ENCODE results near the gene TSN.
"Not testable (repeated sequence)": the region's sequence is repeated elsewhere in the genome, so short reads cannot be mapped to it uniquely, and the experiment has no call there.

The TSN gene

GRCh38 chr2:121755237-121756111 is at the start of gene TSN:
Gene TSN (plus strand): TSS chr2:121755651. CDS start chr2:121755780, 129 bp downstream.
- DNase-seq = peak; percentile 48 to 98 (median 94)

DNA sequence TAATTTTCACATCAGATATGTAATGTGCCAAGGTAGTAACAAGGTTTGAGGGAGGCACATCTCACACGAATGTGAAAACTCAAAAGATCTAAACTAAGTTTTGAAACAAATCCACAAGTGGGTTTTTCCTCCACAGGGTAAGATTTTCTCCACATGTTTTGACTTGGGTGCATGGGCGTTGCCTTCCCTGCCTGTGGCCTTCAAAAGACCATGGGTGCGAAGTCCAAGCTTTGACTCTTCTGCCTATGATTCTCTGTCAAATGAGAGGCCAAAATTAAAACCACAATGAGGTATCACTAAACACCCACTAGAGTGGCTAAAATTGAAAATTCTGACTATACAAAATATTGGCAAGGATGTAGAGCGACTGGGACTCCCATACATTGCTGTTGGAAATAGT is 49.5 kb upstream of the TSN start:
- no peak for DNase-seq

- no peak for DNase-seq
These were observed 48.0 kb upstream of the TSN start for GRCh38 chr2:121707344-121707919.

- DNase-seq = no peak
These were observed 47.5 kb upstream of the TSN start for GRCh38 chr2:121707920-121708361.

- DNase-seq = no peak
These were observed 45.5 kb upstream of the TSN start for GRCh38 chr2:121709776-121710469.

DNA sequence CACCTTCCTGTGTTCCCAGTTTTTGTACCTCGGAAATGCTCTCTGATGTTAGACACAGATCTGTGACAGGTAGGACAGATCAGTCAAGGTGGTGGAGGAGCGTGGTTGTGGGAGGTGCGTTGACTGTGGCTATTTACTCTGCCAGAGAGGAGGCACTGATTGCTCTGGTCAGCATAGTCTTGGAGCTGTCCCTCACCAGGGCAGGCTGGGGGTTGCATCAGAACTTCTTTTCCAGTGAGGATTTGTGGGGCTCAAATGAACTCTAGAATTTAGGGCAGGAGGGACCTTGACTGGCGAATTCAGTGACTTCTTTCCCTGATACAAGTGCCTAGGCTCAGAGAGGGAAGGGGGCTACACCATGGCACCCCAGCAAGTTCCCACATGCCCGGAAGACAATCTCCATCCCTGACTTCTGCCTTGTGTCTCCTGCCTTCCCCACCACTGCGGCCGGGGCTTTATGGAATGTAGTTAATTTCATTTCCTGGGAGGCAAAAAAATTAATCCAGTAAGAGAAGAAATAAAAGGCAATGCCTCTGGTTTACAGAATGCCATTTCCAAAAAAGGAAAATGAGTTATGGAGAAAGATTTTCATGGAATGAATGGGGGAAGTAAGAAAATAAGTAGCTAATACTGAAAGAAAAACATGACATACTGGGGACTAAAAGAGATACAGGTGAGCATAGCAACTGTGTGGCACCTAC is 44.8 kb upstream of the TSN start:
- no peak for DNase-seq

- DNase-seq = not testable (repeated sequence)
These were observed 44.0 kb upstream of the TSN start for GRCh38 chr2:121711481-121711880.

- DNase-seq = no peak
These were observed 39.3 kb upstream of the TSN start for GRCh38 chr2:121716126-121716525.

DNA sequence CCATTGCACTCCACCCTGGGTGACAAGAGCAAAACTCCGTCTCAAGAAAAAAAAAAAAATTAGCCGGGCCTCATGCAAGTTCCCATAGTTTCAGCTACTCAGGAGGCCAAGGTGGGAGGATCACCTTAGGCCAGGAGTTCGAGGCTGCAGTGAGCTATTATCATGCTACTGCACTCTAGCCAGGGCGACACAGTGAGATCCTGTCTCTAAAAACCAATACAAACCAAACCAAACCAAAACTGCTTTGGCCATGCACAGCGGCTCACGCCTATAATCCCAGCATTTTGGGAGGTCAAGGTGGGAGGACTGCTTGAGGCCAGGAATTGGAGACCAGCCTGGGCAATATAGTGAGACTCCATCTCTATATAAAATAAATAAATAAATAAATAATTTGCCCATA is 37.9 kb upstream of the TSN start:
- no peak for DNase-seq

GRCh38 chr2:121721926-121722325 is 33.5 kb upstream of the TSN start:
- no peak for DNase-seq

- DNase-seq = peak in 2 of 56 donors; percentile 20 to 37
These were observed 33.0 kb upstream of the TSN start for GRCh38 chr2:121722479-121722878.

DNA sequence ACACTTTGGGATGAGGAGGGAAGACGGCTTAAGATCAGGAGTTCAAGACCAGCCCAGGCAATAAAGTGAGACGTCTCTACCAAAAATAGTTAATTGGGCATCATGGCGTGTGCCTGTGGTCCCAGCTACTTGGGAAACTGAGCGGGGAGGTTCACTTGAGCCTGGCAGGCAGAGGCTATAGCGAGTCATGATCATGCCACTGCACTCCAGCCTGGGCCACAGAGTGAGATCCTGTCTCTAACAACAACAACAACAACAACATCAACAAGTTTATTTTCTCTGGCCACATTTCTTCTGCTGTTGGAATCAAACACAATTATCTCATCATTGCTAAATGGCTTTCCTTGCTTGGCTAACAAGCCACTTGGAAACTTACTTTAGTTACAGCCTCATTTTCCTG is 32.1 kb upstream of the TSN start:
- DNase-seq = no peak

- no peak for DNase-seq
These were observed 28.1 kb upstream of the TSN start for GRCh38 chr2:121727332-121727731.

- DNase-seq = no peak
These were observed 27.5 kb upstream of the TSN start for GRCh38 chr2:121727950-121728349.

- no peak for DNase-seq
These were observed 24.1 kb upstream of the TSN start for GRCh38 chr2:121731366-121731765.

- not testable (repeated sequence) for DNase-seq
These were observed 20.9 kb upstream of the TSN start for GRCh38 chr2:121734544-121734943.

- no peak for DNase-seq
These were observed 19.9 kb upstream of the TSN start for GRCh38 chr2:121735518-121736074.

- DNase-seq = no peak
These were observed 19.4 kb upstream of the TSN start for GRCh38 chr2:121736140-121736461.

DNA sequence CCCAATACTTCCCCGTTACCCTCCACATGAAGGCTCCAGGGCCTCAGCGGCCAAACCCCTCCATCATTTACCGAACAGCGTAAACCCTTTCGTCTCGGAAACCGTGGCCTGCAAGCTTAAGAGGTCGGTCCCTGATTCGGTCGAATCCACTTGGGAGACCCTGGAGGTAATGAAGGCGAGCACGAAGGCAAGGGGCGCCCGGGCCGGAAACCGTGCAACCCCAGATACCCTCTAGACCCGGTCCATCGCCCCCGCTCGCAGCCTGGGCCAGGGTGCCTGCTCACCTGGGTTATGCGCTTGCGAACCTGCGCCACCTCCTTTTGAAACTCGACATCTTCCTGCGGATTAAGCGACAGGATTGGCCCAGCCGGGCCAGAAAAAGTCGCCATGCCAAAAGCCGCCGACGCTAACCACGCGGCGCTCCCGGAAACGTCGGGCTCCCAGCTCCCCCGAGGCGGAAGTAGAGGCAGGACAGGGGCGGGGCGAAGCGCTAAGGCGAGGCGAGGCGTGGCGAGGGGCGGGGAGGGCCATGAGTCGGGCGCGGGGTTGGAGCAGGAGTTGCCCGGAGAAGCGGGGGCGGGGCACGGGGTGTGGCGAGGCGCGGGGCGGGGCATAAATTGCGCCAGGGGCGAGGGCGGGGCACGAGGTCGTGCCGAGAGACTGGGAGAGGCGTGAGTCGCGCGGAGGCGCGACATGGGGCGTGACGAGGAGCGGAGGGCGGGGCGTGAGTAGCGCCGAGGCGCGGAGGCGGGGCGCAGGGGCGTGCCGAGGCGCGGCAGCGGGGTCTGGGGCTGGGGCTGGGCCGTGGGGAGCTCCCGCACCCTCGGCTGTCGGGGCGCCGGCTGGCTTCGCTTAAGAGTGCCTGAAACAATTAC is 18.8 kb upstream of the TSN start, which contains the start of gene NIFK:
Gene NIFK (minus strand): TSS at position 414 of the 875 bp plus-strand sequence. CDS start 25 bp downstream, at position 389.
- peak; percentile 82 to 100 (median 98) for DNase-seq

DNA sequence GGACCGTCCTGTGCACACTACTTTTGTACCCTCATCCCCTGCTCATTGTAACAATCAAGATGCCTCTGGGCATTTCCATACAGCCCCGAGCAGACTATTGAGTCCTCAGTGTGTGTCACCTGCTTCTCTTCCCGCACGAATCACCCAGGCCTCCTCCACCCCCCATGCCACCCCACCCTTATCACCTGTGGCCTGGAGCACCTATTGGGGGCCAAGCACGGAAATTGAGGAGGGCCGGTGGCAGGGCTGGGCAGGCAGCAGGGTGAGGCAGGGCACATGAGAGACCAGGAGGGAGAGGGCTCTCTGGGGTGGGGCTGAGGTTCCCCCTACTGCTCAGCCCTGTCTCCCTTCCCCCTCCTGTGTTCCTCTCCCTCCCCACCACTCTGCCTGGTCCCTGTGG is 14.5 kb upstream of the TSN start:
- no peak for DNase-seq

Data from nucleus accumbens (tissue), 56 donors.